GM20431 (cell line): ENCODE results near the gene CCNI2.

Experiments used
- in situ Hi-C: fragments of 300-500 bp; cut with MseI, MboI; formaldehyde crosslinking; loops from one replicate; pipeline ENCODE4 v1.15.0; 2020; ENCODE audit warnings: low sequenced_read_pairs; ENCODE audit not compliant: unreplicated experiment

Gene CCNI2

DNA sequence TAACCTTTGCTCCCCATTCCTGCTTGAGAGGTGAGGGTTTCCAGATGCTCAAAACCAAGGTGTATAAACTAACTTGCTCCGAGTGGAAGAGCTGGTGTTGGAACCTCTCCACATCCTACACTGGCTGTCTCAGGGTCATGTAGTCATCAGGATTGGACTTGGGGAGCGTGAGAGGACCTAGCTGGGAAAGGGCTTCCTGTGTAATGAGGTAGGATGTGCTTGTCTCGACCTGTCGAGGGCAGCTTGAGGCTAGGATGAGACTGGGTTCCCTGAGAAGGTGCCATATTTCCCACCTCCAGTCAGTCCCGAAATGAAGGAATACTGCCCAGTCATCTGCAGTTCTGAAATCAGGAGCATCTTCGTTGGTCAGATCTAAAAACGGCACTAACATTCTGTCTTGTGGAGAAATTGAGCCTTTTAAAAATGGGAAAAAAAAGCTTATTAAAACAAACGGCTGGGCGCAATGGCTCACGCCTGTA, 1.3 kb downstream of the CCNI2 start:
- in situ Hi-C loops = no loop called here

GRCh38 chr5:132749506-132749905, 2.3 kb downstream of the CCNI2 start:
- in situ Hi-C loops = no loop called here

- in situ Hi-C loops = no loop called here
Observed at GRCh38 chr5:132750471-132751230, 3.4 kb downstream of the CCNI2 start.

DNA sequence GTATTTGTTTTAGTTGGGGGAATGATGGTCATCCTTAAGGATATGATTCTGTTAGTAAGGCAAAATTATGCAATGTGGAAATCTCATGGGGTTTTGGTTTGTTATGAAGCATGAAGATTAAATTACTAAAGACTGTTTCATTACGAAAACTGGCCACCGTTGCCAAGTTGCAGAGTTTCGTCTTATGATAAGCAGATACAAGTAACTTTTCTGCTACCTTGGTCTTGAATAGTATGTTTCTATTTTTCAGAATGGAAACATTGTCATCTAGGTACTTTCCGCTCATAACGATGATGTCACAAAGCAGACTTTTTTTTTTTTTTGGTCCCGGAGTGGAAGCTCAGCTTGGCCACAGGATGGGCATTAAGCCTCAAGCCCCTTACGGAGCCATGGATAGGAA, 4.2 kb downstream of the CCNI2 start:
- in situ Hi-C loops = no loop called here

DNA sequence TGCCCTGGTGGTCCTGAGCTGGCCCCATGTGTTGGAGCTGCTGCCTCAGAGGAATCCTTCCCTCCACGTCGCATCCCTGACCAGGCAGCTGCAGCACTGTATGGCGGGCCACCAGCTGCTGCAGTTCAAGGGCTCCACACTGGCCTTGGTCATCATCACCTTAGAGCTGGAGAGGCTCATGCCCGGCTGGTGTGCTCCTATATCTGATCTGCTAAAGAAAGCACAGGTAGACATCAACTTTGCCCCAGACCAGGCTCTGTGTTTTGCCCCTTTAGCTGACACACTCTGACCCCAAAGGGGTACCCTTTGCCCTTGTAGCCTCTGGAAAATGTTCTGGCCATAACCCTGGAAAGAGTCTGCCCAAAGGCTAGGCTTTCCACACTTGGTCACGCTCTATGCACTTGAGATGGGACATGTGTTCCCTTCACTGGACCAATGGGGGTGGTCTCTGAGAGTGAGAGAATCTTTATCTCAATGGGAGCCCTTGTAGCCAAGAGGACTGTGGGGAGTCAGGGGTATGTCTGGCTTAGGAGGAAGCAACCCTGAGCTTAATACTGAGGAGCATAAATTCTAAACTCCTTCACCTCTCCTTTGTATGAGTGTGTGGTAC, 4.8 kb downstream of the CCNI2 start:
- in situ Hi-C loops = no loop called here

- in situ Hi-C loops = no loop called here
Observed at GRCh38 chr5:132752581-132753125, 5.4 kb downstream of the CCNI2 start.

DNA sequence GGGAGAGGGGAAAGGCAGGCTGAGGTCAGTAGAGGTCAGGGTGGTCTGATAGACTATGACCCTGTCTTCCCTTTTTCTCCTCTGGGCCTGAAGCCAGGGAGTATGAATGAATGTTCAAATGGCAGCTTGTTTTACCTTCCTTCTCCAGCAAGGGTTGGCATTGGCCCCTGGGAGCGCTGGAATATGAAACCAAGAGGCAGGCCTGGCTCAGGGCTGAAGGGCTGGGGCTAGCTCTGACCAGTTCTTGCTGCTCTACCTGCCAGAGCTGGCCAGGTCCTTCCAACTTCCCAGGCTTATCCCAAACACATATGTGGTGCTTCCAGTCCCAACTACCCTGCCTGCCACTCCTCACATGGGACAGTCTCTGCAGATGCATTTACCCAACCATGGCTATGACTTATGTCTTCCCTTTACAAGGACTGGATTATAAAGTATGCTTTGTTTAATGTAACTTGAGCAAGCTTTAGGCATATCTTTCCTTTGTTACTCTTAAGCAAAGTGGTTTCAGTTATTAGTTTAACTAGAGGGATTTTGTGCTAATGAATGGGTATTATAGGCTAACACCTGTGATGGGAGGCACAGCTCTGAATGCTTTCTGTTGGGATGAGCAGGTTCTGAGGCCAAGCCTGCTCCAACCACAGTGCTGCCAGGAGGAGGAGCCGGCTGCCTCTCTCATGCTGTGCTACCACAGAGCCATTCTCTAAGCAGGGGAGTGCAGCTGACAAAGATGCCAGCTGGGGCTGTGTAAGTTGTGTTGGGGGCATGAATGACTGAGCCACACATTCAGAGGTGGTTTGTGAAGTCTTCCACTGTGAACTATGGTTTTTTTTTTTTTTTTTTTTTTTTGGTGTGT, 6.1 kb downstream of the CCNI2 start:
- in situ Hi-C loops = no loop called here

DNA sequence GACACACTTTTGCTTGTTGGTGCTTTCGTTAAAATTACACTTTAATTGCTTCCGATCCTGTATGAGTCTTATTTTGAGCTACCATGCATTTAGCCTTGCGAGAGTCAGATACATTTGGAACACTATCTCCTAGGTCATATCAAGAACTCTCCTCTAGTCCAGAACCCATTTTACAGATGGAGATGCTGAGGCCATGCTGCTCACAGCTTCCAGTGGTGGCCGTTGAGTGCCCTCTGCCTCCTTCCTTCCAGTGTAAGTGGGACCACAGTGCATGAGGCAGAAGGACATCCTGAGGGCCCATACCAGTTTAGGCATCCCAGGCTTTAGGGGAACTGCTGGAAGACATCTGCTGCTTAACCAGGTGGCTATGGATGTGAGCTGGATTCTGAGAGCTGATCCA, 6.9 kb downstream of the CCNI2 start:
- in situ Hi-C loops = no loop called here

GRCh38 chr5:132754947-132755346, 7.7 kb downstream of the CCNI2 start:
- in situ Hi-C loops = no loop called here

DNA sequence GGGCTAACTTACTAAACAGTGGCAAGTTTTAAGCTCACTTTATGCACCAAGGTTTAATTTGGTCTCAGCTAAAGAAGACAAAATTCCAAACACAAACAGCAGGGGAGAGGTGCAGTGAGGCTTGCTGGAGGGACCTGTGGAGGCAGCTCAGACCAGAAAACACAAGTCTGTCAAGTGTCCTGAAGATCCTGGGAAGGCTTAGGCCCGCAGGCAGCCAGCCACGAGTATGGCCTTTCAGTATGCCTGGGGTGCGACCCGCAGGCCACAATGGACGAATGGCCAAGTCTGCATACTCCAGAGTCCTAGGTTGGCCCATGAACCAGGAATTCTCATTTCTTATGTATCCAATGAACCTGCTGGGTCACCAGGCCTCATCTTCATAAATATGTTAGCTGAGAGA, 9.3 kb downstream of the CCNI2 start:
- in situ Hi-C loops = no loop called here

- in situ Hi-C loops = no loop called here
Observed at GRCh38 chr5:132758451-132758850, 11.2 kb downstream of the CCNI2 start.

GRCh38 chr5:132759114-132760048, 12.2 kb downstream of the CCNI2 start:
- in situ Hi-C loops = no loop called here

- in situ Hi-C loops = no loop called here
Observed at GRCh38 chr5:132760049-132760420, 12.8 kb downstream of the CCNI2 start.

DNA sequence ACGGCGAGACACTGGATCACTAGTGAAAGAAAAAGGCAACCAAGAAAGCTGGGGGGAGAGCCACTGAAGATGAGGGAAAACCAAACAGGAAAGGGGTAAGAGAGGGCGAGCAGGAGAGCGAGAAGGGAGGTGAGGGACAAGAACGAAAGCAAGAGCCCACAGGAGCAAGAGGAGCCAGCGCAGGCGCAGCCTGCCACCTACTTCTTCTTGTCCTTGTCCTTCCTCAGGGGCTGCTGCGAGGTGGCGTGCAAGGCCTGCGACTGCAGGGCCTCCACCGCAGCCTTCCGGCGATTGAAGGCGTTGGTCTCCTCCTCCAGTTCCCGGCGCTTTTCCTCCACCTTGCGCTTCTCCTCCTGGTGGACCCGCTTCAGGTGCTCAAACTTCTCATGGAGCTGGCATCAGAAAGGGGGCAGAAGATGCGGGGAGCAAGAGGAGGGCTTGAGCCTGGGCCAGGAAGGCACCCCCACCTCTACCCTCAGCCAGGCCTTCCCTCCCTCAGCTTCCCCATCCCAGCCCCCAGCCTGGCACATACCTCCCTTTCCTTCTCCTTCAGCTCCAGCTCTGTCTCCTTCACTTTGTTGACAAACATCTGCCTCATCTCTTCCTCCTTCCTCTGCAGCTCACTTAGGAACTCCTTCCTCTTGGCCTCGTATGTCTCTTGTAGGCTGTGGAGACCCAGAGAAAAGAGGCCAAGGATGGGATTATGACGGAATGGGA, 13.5 kb downstream of the CCNI2 start:
- in situ Hi-C loops = no loop called here

- in situ Hi-C loops = no loop called here
Observed at GRCh38 chr5:132761321-132762240, 14.4 kb downstream of the CCNI2 start.

- in situ Hi-C loops = no loop called here
Observed at GRCh38 chr5:132762246-132763000, 15.2 kb downstream of the CCNI2 start.
